ENCODE results near the gene WBP1L. TPM values are rescaled to one million over a fixed set of nuclear protein-coding genes. Genes with fewer than 3 reads are reported as not detected.

Gene WBP1L
- total and polyA plus RNA-seq, 2 of the 13 experiments (the other 11 are each of a cell fraction or from before 2014, with no cell fraction given): 8.3 to 12.3 TPM

DNA sequence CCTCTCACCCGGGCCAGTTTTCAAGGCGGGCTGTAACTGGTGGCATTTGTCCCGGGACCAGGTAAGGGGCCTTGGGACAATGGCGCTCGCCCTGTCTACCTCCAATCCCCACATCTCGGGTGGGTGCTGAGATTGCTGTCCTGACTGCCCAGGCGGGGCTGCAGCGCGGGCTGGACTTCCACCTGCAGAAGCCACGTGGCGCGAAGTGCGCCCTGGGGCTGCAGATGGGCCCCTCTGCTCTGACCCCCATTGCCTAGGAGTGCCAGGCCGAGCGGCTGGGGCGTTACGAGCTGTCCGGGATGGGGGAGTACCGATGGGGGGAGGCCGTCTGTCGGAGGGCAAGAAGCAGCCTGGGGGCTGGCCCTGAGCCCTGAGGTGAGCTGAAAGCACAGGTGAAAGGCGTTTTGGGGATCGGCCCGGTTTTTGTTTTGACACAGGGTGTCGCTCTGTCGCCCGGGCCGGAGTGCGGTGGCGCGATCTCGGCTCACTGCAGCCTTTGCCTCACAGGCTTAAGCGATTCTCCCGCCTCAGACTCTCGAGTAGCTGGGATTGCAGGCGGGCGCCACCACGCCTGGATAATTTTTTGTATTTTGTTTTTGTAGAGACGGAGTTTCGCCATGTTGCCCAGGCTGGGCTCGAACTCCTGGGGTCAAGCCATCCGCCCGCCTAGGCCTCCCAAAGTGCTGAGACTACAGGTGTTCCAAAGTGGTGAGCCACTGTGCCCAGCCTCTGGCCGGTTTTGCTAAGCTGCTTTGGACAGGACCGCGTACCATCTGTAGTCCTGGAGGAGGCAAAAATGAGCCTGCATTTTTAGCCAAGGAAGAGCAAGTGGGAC is 28.9 kb upstream of the WBP1L start, which contains the start of gene SFXN2 (continued):
- TF ChIP-seq, protein P1, sequence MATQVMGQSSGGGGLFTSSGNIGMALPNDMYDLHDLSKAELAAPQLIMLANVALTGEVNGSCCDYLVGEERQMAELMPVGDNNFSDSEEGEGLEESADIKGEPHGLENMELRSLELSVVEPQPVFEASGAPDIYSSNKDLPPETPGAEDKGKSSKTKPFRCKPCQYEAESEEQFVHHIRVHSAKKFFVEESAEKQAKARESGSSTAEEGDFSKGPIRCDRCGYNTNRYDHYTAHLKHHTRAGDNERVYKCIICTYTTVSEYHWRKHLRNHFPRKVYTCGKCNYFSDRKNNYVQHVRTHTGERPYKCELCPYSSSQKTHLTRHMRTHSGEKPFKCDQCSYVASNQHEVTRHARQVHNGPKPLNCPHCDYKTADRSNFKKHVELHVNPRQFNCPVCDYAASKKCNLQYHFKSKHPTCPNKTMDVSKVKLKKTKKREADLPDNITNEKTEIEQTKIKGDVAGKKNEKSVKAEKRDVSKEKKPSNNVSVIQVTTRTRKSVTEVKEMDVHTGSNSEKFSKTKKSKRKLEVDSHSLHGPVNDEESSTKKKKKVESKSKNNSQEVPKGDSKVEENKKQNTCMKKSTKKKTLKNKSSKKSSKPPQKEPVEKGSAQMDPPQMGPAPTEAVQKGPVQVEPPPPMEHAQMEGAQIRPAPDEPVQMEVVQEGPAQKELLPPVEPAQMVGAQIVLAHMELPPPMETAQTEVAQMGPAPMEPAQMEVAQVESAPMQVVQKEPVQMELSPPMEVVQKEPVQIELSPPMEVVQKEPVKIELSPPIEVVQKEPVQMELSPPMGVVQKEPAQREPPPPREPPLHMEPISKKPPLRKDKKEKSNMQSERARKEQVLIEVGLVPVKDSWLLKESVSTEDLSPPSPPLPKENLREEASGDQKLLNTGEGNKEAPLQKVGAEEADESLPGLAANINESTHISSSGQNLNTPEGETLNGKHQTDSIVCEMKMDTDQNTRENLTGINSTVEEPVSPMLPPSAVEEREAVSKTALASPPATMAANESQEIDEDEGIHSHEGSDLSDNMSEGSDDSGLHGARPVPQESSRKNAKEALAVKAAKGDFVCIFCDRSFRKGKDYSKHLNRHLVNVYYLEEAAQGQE (IDR thresholded peaks at IDR 0.05; ENCODE audit: borderline replicate concordance in 1 of 2, low read depth in 1 of 2, low read length in 2 of 2): no peak
- TF ChIP-seq, protein P2, sequence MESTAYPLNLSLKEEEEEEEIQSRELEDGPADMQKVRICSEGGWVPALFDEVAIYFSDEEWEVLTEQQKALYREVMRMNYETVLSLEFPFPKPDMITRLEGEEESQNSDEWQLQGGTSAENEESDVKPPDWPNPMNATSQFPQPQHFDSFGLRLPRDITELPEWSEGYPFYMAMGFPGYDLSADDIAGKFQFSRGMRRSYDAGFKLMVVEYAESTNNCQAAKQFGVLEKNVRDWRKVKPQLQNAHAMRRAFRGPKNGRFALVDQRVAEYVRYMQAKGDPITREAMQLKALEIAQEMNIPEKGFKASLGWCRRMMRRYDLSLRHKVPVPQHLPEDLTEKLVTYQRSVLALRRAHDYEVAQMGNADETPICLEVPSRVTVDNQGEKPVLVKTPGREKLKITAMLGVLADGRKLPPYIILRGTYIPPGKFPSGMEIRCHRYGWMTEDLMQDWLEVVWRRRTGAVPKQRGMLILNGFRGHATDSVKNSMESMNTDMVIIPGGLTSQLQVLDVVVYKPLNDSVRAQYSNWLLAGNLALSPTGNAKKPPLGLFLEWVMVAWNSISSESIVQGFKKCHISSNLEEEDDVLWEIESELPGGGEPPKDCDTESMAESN (CRISPR knock-in tag; conservative IDR thresholded peaks at IDR 0.05): no peak
- no peak for TF ChIP-seq ZFYVE20 (CRISPR knock-in tag; IDR thresholded peaks at IDR 0.05; ENCODE audit: borderline replicate concordance, low read depth)
- no peak for TF ChIP-seq HCFC1 (IDR thresholded peaks at IDR 0.05; ENCODE audit: low read depth, low read length)
- peak; percentile 73 for TF ChIP-seq PTBP1 (IDR thresholded peaks at IDR 0.05; ENCODE audit: low read depth, low read length, poor library complexity, severe bottlenecking)
- no peak for TF ChIP-seq ZFP1 (CRISPR knock-in tag; IDR thresholded peaks at IDR 0.05)
- TF ChIP-seq ZNF780A (CRISPR knock-in tag; IDR thresholded peaks at IDR 0.05): no peak
- TF ChIP-seq, protein P3, sequence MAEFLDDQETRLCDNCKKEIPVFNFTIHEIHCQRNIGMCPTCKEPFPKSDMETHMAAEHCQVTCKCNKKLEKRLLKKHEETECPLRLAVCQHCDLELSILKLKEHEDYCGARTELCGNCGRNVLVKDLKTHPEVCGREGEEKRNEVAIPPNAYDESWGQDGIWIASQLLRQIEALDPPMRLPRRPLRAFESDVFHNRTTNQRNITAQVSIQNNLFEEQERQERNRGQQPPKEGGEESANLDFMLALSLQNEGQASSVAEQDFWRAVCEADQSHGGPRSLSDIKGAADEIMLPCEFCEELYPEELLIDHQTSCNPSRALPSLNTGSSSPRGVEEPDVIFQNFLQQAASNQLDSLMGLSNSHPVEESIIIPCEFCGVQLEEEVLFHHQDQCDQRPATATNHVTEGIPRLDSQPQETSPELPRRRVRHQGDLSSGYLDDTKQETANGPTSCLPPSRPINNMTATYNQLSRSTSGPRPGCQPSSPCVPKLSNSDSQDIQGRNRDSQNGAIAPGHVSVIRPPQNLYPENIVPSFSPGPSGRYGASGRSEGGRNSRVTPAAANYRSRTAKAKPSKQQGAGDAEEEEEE (CRISPR knock-in tag; IDR thresholded peaks at IDR 0.05; ENCODE audit: borderline replicate concordance): no peak
- TF ChIP-seq, protein P4, sequence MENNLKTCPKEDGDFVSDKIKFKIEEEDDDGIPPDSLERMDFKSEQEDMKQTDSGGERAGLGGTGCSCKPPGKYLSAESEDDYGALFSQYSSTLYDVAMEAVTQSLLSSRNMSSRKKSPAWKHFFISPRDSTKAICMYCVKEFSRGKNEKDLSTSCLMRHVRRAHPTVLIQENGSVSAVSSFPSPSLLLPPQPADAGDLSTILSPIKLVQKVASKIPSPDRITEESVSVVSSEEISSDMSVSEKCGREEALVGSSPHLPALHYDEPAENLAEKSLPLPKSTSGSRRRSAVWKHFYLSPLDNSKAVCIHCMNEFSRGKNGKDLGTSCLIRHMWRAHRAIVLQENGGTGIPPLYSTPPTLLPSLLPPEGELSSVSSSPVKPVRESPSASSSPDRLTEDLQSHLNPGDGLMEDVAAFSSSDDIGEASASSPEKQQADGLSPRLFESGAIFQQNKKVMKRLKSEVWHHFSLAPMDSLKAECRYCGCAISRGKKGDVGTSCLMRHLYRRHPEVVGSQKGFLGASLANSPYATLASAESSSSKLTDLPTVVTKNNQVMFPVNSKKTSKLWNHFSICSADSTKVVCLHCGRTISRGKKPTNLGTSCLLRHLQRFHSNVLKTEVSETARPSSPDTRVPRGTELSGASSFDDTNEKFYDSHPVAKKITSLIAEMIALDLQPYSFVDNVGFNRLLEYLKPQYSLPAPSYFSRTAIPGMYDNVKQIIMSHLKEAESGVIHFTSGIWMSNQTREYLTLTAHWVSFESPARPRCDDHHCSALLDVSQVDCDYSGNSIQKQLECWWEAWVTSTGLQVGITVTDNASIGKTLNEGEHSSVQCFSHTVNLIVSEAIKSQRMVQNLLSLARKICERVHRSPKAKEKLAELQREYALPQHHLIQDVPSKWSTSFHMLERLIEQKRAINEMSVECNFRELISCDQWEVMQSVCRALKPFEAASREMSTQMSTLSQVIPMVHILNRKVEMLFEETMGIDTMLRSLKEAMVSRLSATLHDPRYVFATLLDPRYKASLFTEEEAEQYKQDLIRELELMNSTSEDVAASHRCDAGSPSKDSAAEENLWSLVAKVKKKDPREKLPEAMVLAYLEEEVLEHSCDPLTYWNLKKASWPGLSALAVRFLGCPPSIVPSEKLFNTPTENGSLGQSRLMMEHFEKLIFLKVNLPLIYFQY (CRISPR knock-in tag; IDR thresholded peaks at IDR 0.05; ENCODE audit: borderline replicate concordance): no peak
- 0 out of 2 replicates have a peak, but pooled peaks have one; percentile 11 for TF ChIP-seq ZNF331 (CRISPR knock-in tag; IDR thresholded peaks at IDR 0.05)
- TF ChIP-seq MIXL1 (CRISPR knock-in tag; IDR thresholded peaks at IDR 0.05): no peak; the same call in 1 of the 2 replicates
- TF ChIP-seq ZNF775 (CRISPR knock-in tag; IDR thresholded peaks at IDR 0.05; ENCODE audit: borderline replicate concordance): no peak
- TF ChIP-seq ZNF652 (CRISPR knock-in tag; IDR thresholded peaks at IDR 0.05; ENCODE audit: borderline replicate concordance, low read depth): no peak
- TF ChIP-seq ZNF121 (CRISPR knock-in tag; IDR thresholded peaks at IDR 0.05): peak; percentile 96
